Mesenchymal stem cell (in vitro differentiated cells and primary cell): ENCODE measurements around the gene PDIA4.

Source experiments
- DNase-seq: peaks from one replicate; pipeline ENCODE4 v3.0.0-alpha.2; 2013
- H2AFZ ChIP-seq: one replicate; pipeline ENCODE4 v1.6.1; 2013; ENCODE audit warnings: low read depth, mild to moderate bottlenecking, control low read depth, inconsistent platforms, low read length, moderate library complexity
- H2AK5ac ChIP-seq: 2 replicates; pipeline ENCODE4 v1.6.1; 2013; ENCODE audit warnings: low read length, moderate library complexity, mild to moderate bottlenecking, inconsistent platforms; ENCODE audit not compliant: severe bottlenecking
- H2BK120ac ChIP-seq: one replicate; pipeline ENCODE4 v1.6.1; 2013; ENCODE audit warnings: low read depth, mild to moderate bottlenecking, inconsistent platforms, low read length, moderate library complexity
- H2BK12ac ChIP-seq, 2 experiments: one replicate each; pipeline ENCODE4 v1.6.1; 2013; ENCODE audit warnings: inconsistent platforms in 2 of 2, low read length in 2 of 2, mild to moderate bottlenecking in 2 of 2, moderate library complexity in 2 of 2, control low read depth in 1 of 2
- H2BK15ac ChIP-seq: one replicate; pipeline ENCODE4 v1.6.1; 2013; ENCODE audit warnings: mild to moderate bottlenecking, low read depth, inconsistent platforms; ENCODE audit not compliant: poor library complexity, severe bottlenecking
- H2BK5ac ChIP-seq: 2 replicates; pipeline ENCODE4 v1.6.1; 2013; ENCODE audit warnings: low read depth, mild to moderate bottlenecking, low read length, control low read depth, inconsistent platforms; ENCODE audit not compliant: poor library complexity, severe bottlenecking
- H3K14ac ChIP-seq, 2 experiments: one replicate each; pipeline ENCODE4 v1.6.1; 2013; ENCODE audit warnings: inconsistent platforms in 2 of 2, low read length in 2 of 2, control low read depth in 1 of 2, mild to moderate bottlenecking in 1 of 2, moderate library complexity in 1 of 2
- H3K18ac ChIP-seq, 2 experiments: one replicate each; pipeline ENCODE4 v1.6.1; 2013; ENCODE audit warnings: inconsistent platforms in 2 of 2, low read length in 2 of 2, control low read depth in 1 of 2, low read depth in 1 of 2, mild to moderate bottlenecking in 1 of 2
- H3K23ac ChIP-seq, 2 experiments: one replicate each; pipeline ENCODE4 v1.6.1; 2013; ENCODE audit warnings: inconsistent platforms in 2 of 2, low read length in 2 of 2, mild to moderate bottlenecking in 2 of 2, moderate library complexity in 2 of 2, control low read depth in 1 of 2
- H3K27ac ChIP-seq: 2 replicates; pipeline ENCODE4 v1.5.1; 2013; ENCODE audit warnings: mild to moderate bottlenecking, moderate library complexity, low read length, control low read depth, inconsistent platforms; ENCODE audit not compliant: poor library complexity, severe bottlenecking
- H3K27me3 ChIP-seq, 2 experiments: 2 replicates each; pipeline versions ENCODE4 v1.6.1 to v1.7.0; 2013; ENCODE audit warnings: low read length in 2 of 2, mild to moderate bottlenecking in 2 of 2, moderate library complexity in 2 of 2, control low read depth in 1 of 2, inconsistent platforms in 1 of 2; ENCODE audit not compliant: control insufficient read depth in 1 of 2, insufficient read depth in 1 of 2
- H3K36me3 ChIP-seq, 2 experiments: 2 replicates each; pipeline versions ENCODE4 v1.6.1 to v1.7.0; 2013; ENCODE audit warnings: low read length in 2 of 2, control low read depth in 1 of 2, inconsistent platforms in 1 of 2, low read depth in 1 of 2, mild to moderate bottlenecking in 1 of 2; ENCODE audit not compliant: insufficient read depth in 2 of 2, control insufficient read depth in 1 of 2
- H3K4ac ChIP-seq, 2 experiments: one replicate each; pipeline ENCODE4 v1.6.1; 2013; ENCODE audit warnings: inconsistent platforms in 2 of 2, low read length in 2 of 2, mild to moderate bottlenecking in 2 of 2, moderate library complexity in 2 of 2, control low read depth in 1 of 2, low read depth in 1 of 2
- H3K4me1 ChIP-seq: 2 replicates; pipeline ENCODE4 v1.6.1; 2013; ENCODE audit warnings: low read depth, low read length, control low read depth; ENCODE audit not compliant: control insufficient read depth, insufficient read depth
- H3K4me2 ChIP-seq: 2 replicates; pipeline ENCODE4 v1.6.1; 2013; ENCODE audit warnings: low read length, mild to moderate bottlenecking, inconsistent platforms; ENCODE audit not compliant: poor library complexity, severe bottlenecking
- H3K4me3 ChIP-seq, 2 experiments: 2 replicates each; pipeline versions ENCODE4 v1.5.1 to v1.7.0; 2013; ENCODE audit warnings: low read length in 2 of 2, mild to moderate bottlenecking in 2 of 2, control low read depth in 1 of 2, low read depth in 1 of 2; ENCODE audit not compliant: insufficient read depth in 1 of 2
- H3K79me1 ChIP-seq: replicated peaks from 2 replicates; pipeline ENCODE4 v1.6.1; 2013; ENCODE audit warnings: mild to moderate bottlenecking, control low read depth, low read length, inconsistent platforms; ENCODE audit not compliant: poor library complexity, severe bottlenecking
- H3K9ac ChIP-seq: 2 replicates; pipeline ENCODE4 v1.7.0; 2013; ENCODE audit warnings: mild to moderate bottlenecking, low read length, moderate library complexity
- H3K9me3 ChIP-seq: 2 replicates; pipeline ENCODE4 v1.7.0; 2013; ENCODE audit warnings: mild to moderate bottlenecking, low read length; ENCODE audit not compliant: control insufficient read depth
- H4K8ac ChIP-seq: one replicate; pipeline ENCODE4 v1.6.1; 2013; ENCODE audit warnings: inconsistent platforms, mild to moderate bottlenecking, low read length, moderate library complexity
- H4K91ac ChIP-seq: one replicate; pipeline ENCODE4 v1.6.1; 2013; ENCODE audit warnings: mild to moderate bottlenecking, low read length, inconsistent platforms
- WGBS: methylation state at CpG from one replicate; pipeline ENCODE4 v1.1.7; 2013; ENCODE audit warnings: mixed read lengths; 5-methylcytosine and 5-hydroxymethylcytosine counted together

PDIA4 gene

GRCh38 chr7:148994576-148994975 is 33.7 kb downstream of the PDIA4 start:
- Histone ChIP-seq H3K4me2 (no peak overlapping the region), H3K27ac (no peak overlapping the region), H3K9me3 (no peaks in the 10 kb centered on the region), H3K4ac (no peak overlapping the region), H3K79me1 (no peaks in the 10 kb centered on the region), H2AK5ac (no peak overlapping the region), H3K4me1 (no peaks in the 10 kb centered on the region), H3K36me3 (no peaks in the 10 kb centered on the region), H2AFZ (no peak overlapping the region), H3K4me3 (no peak overlapping the region), H2BK15ac (no peak overlapping the region), H3K27me3 (peaks cover 0 to 2% of the 10 kb centered on the region in 2 experiments), H2BK5ac (no peak overlapping the region), H3K9ac (no peak overlapping the region), H2BK120ac (no peak overlapping the region), H3K23ac (no peak overlapping the region), H4K91ac (no peak overlapping the region), H4K8ac (no peak overlapping the region), H3K14ac (no peak overlapping the region), H3K18ac (no peak overlapping the region), H2BK12ac (no peak overlapping the region)
- no peak for DNase-seq
- WGBS: 89% methylated on average over 3 of the region's 3 CpGs

GRCh38 chr7:148993193-148993592 is 35.1 kb downstream of the PDIA4 start:
- Histone ChIP-seq H2BK12ac (no peak overlapping the region), H3K79me1 (no peaks in the 10 kb centered on the region), H3K18ac (no peak overlapping the region), H3K36me3 (no peaks in the 10 kb centered on the region), H3K9me3 (no peaks in the 10 kb centered on the region), H2BK120ac (no peak overlapping the region), H3K4me3 (no peak overlapping the region), H2BK5ac (no peak overlapping the region), H3K14ac (no peak overlapping the region), H2AFZ (no peak overlapping the region), H3K27me3 (peaks cover 0 to 2% of the 10 kb centered on the region in 2 experiments), H3K9ac (no peak overlapping the region), H2AK5ac (no peak overlapping the region), H4K8ac (no peak overlapping the region), H3K4me2 (no peak overlapping the region), H4K91ac (peak overlapping the region; percentile 50), H3K4me1 (peaks cover 3% of the 10 kb centered on the region), H2BK15ac (no peak overlapping the region), H3K27ac (no peak overlapping the region), H3K23ac (no peak overlapping the region), H3K4ac (no peak overlapping the region)
- no peak for DNase-seq
- 93% methylated on average over 8 of the region's 8 CpGs for WGBS

DNA sequence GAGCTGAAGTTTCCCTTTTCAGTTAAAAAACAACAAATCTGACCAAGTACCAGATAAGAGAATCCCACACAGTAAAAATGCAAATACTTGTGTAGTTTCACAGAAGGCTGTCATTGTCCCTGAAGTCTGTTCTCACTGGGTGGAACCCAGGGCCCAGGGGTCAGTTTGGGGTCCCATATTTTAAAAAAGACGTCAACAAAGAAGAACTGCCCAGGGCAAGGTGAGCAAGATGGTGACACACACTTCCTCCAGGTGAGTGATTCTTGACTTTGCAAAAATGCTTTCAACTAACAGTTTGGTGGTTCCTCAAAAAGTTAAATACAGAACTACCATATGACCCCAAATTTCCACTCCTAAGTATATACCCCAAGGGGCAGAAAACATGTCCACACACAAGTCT is 36.8 kb downstream of the PDIA4 start:
- no peak overlapping the region for H3K27ac ChIP-seq
- no peak overlapping the region for H3K18ac ChIP-seq
- H2BK120ac ChIP-seq: no peak overlapping the region
- H2BK15ac ChIP-seq: no peak overlapping the region
- H4K91ac ChIP-seq: no peak overlapping the region
- H4K8ac ChIP-seq: no peak overlapping the region
- peaks cover 0 to 2% of the 10 kb centered on the region in 2 experiments for H3K27me3 ChIP-seq
- H3K79me1 ChIP-seq: no peaks in the 10 kb centered on the region
- peaks cover 5% of the 10 kb centered on the region for H3K4me1 ChIP-seq
- H3K23ac ChIP-seq: no peak overlapping the region
- no peak overlapping the region for H2BK12ac ChIP-seq
- no peak overlapping the region for H3K4ac ChIP-seq
- H3K4me3 ChIP-seq: no peak overlapping the region
- no peaks in the 10 kb centered on the region for H3K9me3 ChIP-seq
- no peaks in the 10 kb centered on the region for H3K36me3 ChIP-seq
- no peak overlapping the region for H3K9ac ChIP-seq
- WGBS: 75% methylated on average over 1 of the region's 1 CpG
- no peak overlapping the region for H2BK5ac ChIP-seq
- H2AK5ac ChIP-seq: no peak overlapping the region
- H2AFZ ChIP-seq: no peak overlapping the region
- no peak overlapping the region for H3K14ac ChIP-seq
- DNase-seq: no peak
- H3K4me2 ChIP-seq: no peak overlapping the region

DNA sequence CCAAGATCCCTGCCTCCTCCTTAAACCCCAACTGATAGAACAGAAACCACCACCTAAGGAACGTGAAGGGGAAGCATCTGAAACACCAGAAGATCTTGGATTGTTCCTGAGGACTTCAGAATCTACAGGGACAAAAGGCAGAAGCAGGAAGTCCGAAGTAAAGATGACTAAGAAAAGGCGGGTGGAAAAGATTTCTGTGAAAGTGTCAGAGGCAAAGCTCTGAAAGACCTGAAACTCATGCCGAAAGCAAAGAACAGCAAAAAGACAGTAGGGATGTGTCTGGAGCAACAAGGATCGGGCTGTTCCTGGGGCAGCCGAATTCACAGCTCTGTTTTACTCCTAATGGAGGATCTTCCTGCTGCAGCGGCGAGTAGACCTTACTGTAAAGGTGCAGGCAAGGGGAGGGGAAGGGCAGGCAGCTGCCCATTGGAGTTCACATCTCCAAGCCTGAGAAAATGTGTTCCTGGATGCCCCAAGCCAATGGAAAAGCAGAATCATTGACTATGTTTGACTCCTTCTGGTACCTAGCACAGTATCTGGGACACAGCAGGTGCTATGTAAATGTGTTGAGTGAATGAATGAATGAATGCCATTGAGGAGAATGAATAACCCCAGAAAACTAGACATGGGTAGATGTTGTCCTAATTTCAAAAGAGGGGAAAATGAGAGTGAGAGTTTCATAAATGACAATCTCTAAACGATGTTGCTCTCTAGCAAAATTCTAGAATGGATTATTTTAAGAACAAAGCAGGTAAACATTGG is 40.4 kb downstream of the PDIA4 start:
- no peaks in the 10 kb centered on the region for H3K36me3 ChIP-seq
- peak overlapping the region; percentile 83 for H3K27ac ChIP-seq
- H3K9ac ChIP-seq: peak overlapping the region; percentile 89
- H3K4me3 ChIP-seq: peak overlapping the region; percentile 64 to 80
- 20% methylated on average over 9 of the region's 9 CpGs for WGBS
- no peaks in the 10 kb centered on the region for H3K79me1 ChIP-seq
- peak overlapping the region; percentile 72 for H2AFZ ChIP-seq
- peak overlapping the region; percentile 16 to 33 for H3K18ac ChIP-seq
- no peak overlapping the region for H2BK15ac ChIP-seq
- H2BK5ac ChIP-seq: no peak overlapping the region
- H3K4me2 ChIP-seq: peak overlapping the region; percentile 88
- H2AK5ac ChIP-seq: no peak overlapping the region
- H3K4me1 ChIP-seq: peaks cover 5% of the 10 kb centered on the region
- no peak overlapping the region for H4K91ac ChIP-seq
- no peak overlapping the region for H3K4ac ChIP-seq
- no peak for DNase-seq
- no peak overlapping the region for H3K14ac ChIP-seq
- H2BK12ac ChIP-seq: no peak overlapping the region
- no peaks in the 10 kb centered on the region for H3K9me3 ChIP-seq
- peaks cover 0 to 2% of the 10 kb centered on the region in 2 experiments for H3K27me3 ChIP-seq
- no peak overlapping the region for H3K23ac ChIP-seq
- peak overlapping the region; percentile 84 for H4K8ac ChIP-seq
- H2BK120ac ChIP-seq: no peak overlapping the region
